Progenitor cell of endocrine pancreas (in vitro differentiated cells): ENCODE data around the gene ESPL1. TPM values are rescaled to one million over a fixed set of nuclear protein-coding genes. Genes with fewer than 3 reads are reported as not detected.

Experiments used
- DNase-seq: peaks from one replicate; pipeline ENCODE4 v3.0.0; 2021; ENCODE audit warnings: low spot score; ENCODE audit not compliant: unreplicated experiment
- H3K27ac Mint-ChIP-seq: 2 replicates; pipeline ENCODE4 v1.8.0; 2021; ENCODE audit warnings: mild to moderate bottlenecking, moderate library complexity, mixed read lengths
- H3K27me3 Mint-ChIP-seq: 2 replicates; pipeline ENCODE4 v1.8.0; 2021; ENCODE audit warnings: mixed read lengths
- H3K36me3 Mint-ChIP-seq: 2 replicates; pipeline ENCODE4 v1.8.0; 2022; ENCODE audit warnings: mixed read lengths; ENCODE audit not compliant: insufficient read depth
- H3K4me1 Mint-ChIP-seq: 2 replicates; pipeline ENCODE4 v1.8.0; 2021; ENCODE audit warnings: low read depth, mixed read lengths
- H3K4me3 Mint-ChIP-seq: 2 replicates; pipeline ENCODE4 v1.8.0; 2021; ENCODE audit warnings: low read depth, mild to moderate bottlenecking, moderate library complexity, mixed read lengths
- H3K9me3 Mint-ChIP-seq: 2 replicates; pipeline ENCODE4 v1.8.0; 2021; ENCODE audit warnings: low read depth, mixed read lengths
- total RNA-seq: library from RNA; stranded (reverse); gene quantifications from 2 replicates; pipeline ENCODE4 v1.2.1, GENCODE V29; 2021
- TF ChIP-seq, protein P1 (sequence below): fragments of 200-600 bp; sonication (generic); IDR thresholded peaks from one replicate; pipeline ENCODE4 v1.5.0; 2021; ENCODE audit warnings: antibody characterized with exemption, mild to moderate bottlenecking; ENCODE audit not compliant: unreplicated experiment

ESPL1 gene
- total RNA-seq, 1 donor from 2014 or later: 27.1 TPM

DNA sequence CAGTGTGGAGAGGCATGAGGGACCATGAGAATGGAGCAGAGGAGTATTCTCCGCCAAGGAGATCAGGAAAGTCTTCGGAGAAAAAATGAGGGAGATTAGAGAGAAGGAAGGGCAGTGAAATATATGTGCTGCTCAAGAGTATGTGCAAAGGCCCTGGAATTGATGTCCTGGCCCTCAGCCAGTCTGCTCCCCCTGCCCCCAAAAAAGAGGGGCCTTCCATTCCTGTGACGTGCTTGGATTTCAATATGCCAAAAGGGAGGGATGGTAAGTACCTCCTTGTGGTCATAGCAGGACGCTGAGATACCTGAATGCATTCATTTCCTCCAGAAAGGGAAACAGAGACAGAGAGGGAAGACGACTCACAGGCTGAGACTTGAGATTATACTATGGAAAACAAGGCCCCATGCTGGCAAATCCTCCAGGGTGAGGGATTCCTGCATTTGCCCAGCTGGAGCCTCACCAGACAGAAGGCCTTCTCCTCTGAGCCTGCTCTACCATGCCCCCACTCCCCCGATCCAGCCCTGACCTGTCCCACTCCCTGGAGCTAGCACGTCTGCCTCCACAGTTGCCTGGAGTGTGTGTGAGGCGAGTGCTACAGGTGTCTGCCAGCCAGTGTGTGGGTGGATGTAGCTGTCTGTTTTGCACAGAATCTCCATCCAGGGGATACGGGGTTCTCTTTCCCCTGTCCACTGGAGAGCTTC lies 32.2 kb upstream of the ESPL1 start:
- no peak overlapping the region for H3K27ac Mint-ChIP-seq
- no peaks in the 10 kb centered on the region for H3K36me3 Mint-ChIP-seq
- no peak overlapping the region for H3K4me3 Mint-ChIP-seq
- TF ChIP-seq, protein P1, sequence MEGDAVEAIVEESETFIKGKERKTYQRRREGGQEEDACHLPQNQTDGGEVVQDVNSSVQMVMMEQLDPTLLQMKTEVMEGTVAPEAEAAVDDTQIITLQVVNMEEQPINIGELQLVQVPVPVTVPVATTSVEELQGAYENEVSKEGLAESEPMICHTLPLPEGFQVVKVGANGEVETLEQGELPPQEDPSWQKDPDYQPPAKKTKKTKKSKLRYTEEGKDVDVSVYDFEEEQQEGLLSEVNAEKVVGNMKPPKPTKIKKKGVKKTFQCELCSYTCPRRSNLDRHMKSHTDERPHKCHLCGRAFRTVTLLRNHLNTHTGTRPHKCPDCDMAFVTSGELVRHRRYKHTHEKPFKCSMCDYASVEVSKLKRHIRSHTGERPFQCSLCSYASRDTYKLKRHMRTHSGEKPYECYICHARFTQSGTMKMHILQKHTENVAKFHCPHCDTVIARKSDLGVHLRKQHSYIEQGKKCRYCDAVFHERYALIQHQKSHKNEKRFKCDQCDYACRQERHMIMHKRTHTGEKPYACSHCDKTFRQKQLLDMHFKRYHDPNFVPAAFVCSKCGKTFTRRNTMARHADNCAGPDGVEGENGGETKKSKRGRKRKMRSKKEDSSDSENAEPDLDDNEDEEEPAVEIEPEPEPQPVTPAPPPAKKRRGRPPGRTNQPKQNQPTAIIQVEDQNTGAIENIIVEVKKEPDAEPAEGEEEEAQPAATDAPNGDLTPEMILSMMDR: no peak
- H3K4me1 Mint-ChIP-seq: peaks cover 14% of the 10 kb centered on the region
- DNase-seq: no peak
- H3K27me3 Mint-ChIP-seq: peaks cover 55% of the 10 kb centered on the region
- no peaks in the 10 kb centered on the region for H3K9me3 Mint-ChIP-seq

DNA sequence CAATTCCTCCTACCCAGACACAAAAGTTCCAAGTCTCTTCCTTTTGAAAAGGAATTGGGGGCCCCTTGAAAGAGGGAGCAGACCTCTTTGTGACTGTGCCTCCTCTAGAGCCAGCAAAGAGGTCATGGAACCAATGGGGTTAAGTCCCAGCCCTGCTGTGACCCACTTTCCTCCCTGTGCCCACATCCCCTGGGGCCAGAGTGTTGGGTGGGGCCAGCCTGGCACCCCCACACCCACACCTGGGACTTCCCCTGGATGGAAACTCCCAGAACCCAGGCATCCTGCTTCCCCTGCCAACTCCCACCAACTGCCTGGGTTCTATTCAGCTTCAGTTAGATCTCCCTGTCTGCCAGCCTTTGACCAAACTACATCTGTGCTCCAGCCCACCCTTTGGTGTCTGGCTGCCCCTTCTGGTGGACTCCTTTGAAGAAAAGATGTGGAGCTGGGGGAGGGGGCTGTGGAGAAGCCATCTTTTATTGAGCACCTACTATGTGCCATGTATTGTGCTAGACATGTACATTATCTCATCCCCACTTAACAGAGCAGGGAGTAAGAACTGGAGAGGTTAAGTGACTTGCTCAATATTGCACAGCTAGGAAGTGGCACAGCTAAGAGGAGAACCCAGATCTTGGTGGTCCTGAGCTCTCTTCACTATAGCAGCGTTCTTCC lies 31.5 kb upstream of the ESPL1 start:
- H3K9me3 Mint-ChIP-seq: no peaks in the 10 kb centered on the region
- DNase-seq: no peak
- no peaks in the 10 kb centered on the region for H3K36me3 Mint-ChIP-seq
- H3K4me3 Mint-ChIP-seq: no peak overlapping the region
- H3K27ac Mint-ChIP-seq: no peak overlapping the region
- TF ChIP-seq, protein P1: no peak
- peaks cover 16% of the 10 kb centered on the region for H3K4me1 Mint-ChIP-seq
- H3K27me3 Mint-ChIP-seq: peaks cover 53% of the 10 kb centered on the region

DNA sequence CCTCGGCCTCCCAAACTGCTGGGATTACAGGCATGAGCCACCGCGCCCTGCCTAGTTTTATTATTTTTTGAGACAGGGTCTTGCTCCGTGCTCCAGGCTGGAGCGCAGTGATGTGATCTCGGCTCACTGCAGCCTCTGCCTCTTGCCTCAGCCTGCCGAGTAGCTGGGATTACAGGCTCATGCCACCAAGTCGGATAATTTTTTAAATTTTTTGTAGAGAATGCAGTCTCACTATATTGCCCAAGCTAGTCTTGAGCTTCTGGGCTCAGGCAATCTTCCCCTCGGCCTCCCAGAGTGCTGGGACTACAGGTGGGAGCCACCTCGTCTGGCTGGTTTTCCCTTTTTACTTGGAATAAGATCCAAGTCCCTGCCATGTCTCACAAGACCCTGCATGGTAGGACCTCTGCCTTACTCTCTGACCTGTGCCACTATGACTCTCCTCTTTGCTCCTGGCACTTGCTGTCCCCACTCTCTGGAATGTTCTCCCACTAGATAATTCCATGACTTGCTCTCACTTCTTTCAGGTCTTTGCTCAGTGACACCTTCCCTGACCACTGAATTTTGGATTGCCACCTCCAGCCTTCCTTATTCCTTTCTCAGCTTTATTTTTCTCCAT lies 28.3 kb upstream of the ESPL1 start:
- DNase-seq: no peak

GRCh38 chr12:53241623-53242412 lies 26.3 kb upstream of the ESPL1 start:
- peaks cover 4% of the 10 kb centered on the region for H3K4me1 Mint-ChIP-seq
- no peaks in the 10 kb centered on the region for H3K9me3 Mint-ChIP-seq
- TF ChIP-seq, protein P1: no peak
- H3K27me3 Mint-ChIP-seq: peaks cover 32% of the 10 kb centered on the region
- no peak overlapping the region for H3K27ac Mint-ChIP-seq
- H3K4me3 Mint-ChIP-seq: no peak overlapping the region
- DNase-seq: no peak
- no peaks in the 10 kb centered on the region for H3K36me3 Mint-ChIP-seq

More for the DNA sequence above, 28.3 kb upstream of the ESPL1 start:
- no peaks in the 10 kb centered on the region for H3K36me3 Mint-ChIP-seq
- TF ChIP-seq, protein P1: no peak
- peaks cover 4% of the 10 kb centered on the region for H3K4me1 Mint-ChIP-seq
- no peak overlapping the region for H3K4me3 Mint-ChIP-seq
- H3K9me3 Mint-ChIP-seq: no peaks in the 10 kb centered on the region
- no peak overlapping the region for H3K27ac Mint-ChIP-seq
- H3K27me3 Mint-ChIP-seq: peaks cover 48% of the 10 kb centered on the region

DNA sequence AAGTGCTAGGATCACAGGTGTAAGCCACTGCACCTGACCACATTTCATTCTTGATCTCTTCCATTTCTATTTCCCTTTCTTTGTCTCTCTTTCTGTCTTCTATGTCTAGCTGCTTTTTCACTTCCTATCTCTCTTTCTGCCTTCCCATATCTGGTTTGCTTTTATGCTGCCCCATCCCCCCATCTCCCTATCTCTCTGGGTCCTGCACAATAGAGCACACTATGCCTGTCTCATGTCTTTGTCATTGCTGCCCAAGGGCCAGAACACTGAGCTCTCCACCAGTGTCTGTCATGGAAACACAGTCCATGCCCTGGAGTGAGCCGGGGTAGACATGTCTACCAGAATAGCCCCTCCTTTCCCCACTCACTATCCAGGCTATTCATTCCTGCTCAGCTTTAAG lies 23.8 kb upstream of the ESPL1 start:
- Mint-ChIP-seq H3K27me3 (peaks cover 26% of the 10 kb centered on the region), H3K4me3 (no peak overlapping the region), H3K9me3 (no peaks in the 10 kb centered on the region), H3K27ac (no peak overlapping the region), H3K4me1 (peaks cover 4% of the 10 kb centered on the region), H3K36me3 (no peaks in the 10 kb centered on the region)
- TF ChIP-seq, protein P1: no peak
- no peak for DNase-seq
